ENCODE measurements around the gene ALKBH8.

DNA sequence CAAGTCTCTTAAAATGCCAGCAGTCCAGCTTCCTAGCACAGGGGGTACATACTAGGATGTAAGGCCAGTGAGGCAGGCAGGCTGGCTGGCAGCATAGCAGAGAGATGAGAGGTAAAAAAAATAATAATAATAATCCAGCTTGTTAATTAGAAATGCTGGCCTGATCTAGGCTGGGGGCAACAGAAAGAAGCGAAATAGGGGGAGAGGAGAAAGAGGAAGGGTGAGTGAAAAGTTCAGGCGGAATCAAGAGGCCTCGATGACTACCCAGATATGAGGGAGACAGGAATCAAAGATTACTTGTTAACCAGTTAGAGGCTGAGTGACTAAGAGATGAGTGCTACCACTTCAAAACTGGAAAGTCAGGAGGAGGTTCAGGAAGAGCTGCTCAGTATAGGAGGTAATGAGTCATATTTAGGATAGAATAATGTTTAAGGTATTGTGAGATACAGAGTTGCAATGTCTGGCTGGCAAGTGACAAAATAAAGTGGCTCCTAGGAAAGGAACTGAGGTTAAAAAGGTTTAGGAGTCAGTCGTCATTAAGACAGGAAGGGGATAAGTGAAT is 2.8 kb downstream of the ALKBH8 start:
- TF ChIP-seq, protein P1, sequence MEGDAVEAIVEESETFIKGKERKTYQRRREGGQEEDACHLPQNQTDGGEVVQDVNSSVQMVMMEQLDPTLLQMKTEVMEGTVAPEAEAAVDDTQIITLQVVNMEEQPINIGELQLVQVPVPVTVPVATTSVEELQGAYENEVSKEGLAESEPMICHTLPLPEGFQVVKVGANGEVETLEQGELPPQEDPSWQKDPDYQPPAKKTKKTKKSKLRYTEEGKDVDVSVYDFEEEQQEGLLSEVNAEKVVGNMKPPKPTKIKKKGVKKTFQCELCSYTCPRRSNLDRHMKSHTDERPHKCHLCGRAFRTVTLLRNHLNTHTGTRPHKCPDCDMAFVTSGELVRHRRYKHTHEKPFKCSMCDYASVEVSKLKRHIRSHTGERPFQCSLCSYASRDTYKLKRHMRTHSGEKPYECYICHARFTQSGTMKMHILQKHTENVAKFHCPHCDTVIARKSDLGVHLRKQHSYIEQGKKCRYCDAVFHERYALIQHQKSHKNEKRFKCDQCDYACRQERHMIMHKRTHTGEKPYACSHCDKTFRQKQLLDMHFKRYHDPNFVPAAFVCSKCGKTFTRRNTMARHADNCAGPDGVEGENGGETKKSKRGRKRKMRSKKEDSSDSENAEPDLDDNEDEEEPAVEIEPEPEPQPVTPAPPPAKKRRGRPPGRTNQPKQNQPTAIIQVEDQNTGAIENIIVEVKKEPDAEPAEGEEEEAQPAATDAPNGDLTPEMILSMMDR (IDR thresholded peaks at IDR 0.05) = no peak
- no peak for TF ChIP-seq EZH2phosphoT487 (IDR thresholded peaks at IDR 0.05)
